Erythroblast (primary cell): ENCODE data around the gene GNGT2.

Source experiments
- GATA1 ChIP-seq: IDR thresholded peaks from 2 replicates; pipeline ENCODE4 v1.6.1; 2011; ENCODE audit warnings: low read depth, mild to moderate bottlenecking, control low read depth, low read length, moderate library complexity
- POLR2A ChIP-seq: IDR thresholded peaks from 2 replicates; pipeline ENCODE4 v1.6.1; 2011; ENCODE audit warnings: mild to moderate bottlenecking, low read length

- TF ChIP-seq POLR2A, result no peak
- TF ChIP-seq GATA1, result no peak
These were observed 14.6 kb upstream of the GNGT2 start for GRCh38 chr17:49224997-49225337.
